ENCODE results near the gene EHD4.

Gene EHD4

DNA sequence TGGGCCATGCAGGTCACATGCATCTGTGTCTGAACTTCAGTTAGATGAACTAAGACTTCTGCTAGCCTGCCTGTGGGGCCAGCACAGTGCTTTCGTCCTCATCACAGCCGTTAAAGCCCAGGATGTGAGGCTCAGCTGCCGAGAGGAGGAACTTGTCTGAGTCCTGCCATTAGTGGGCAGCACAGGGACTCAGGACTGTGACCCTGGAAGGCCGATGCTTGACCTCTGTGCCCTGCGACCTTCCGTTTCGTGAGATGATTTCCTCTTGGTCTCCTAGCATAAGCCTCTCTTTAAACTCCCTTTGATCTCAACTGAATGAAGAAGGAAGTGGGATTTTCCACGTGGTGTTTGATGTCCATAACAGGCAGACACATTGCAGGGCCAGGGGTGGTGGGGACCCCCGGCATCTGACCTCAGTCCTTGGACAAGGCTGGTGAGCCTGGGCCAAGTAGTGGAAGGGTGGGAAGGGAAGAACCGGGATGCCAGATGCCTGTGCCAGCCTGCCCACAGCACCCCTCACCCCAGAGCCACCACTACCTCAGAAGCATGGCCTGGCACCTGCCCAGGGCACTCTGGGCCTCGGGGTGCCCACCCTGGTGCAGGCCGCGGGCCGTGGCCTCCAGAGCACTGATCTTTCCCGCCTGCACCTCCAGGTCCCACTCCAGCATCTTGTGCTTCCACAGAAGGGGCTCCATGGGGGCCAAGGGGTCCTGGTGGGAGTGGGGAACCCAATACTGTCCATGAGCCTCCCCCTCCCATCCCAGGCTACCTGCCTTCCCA lies 112.1 kb downstream of the EHD4 start:
- no peak for DNase-seq (ENCODE audit: low read depth in 2 of 2)

DNA sequence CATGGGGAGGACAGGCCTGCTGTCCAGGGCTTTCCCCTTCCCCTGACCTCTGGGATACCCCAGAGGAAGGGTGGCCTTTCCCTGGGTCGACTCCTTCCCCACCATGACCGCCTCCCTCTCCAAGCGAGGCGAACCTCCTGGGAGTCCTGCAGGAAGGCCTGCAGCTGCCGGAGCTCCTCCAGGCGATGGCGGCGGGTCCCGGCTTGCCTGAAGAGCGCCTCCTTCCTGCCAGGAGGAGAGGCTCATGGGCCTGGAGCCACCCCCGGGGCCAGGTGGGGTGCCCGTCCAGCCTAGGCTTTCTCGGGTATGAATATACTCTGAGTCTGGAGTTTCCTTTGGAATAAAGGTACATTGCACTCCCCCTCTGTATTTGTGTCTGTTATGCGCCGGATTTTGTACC lies 113.6 kb downstream of the EHD4 start:
- no peak for DNase-seq (ENCODE audit: low read depth in 2 of 2)

DNA sequence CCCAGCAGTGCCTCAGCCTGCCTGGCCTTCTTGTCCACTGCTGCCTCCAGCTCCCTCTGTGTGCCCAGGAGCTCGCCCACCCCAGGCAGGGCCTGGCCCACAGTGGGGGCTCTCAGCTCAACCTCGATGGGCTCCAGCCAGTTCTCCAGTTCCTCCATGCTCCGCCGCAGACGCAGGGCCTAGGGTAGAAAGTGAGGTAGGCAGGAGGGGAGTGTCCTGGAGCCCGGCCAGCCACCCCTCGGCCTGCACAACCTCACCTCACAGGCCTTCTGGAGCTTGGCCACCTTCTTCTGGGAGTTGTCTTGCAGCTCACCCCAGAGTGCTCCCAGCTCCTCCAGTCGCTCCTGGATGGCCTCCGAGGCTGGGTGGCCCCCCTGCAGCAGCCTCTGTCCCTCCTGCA lies 115.0 kb downstream of the EHD4 start:
- no peak for DNase-seq (ENCODE audit: low read depth in 2 of 2)

DNA sequence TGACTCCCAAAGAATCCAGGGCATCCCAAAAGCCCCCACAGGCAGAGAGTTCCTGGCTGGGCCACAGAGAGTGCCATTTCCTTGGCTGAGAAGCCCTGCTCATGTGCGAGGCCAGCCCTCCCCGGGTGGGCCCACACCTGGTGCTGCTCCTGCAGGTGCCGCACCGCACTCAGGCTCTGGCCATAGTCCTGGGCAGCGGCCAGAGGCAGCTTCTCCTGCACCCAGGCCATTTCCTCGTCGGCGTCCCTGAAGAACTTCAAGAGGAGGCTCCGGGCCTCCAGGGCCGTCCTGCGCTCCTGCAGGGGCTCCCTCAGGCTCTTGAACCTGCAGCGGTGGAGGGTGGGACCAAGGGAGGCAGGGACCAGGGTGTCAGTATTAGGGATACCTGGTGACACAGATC lies 115.6 kb downstream of the EHD4 start:
- no peak for DNase-seq (ENCODE audit: low read depth in 2 of 2)

DNA sequence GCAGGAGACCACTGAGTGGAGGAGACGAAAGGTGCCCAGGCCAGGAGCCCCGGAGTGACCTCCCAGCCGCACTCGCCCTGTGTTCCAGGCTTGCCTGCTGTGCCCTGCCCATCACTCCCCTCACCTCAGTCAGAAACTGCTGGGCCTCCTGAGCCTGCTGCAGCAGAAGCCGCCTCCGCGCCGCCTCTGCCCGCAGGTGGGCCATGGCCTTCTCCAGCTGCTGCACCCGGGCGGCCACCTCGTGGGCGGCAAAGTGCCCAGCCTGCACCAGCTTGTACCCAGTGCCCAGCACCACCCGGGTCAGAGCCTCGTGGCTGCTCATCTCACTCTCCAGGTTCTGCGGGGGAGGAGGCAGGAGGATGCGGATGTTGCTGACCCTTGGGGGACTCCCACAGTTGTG lies 116.1 kb downstream of the EHD4 start:
- no peak for DNase-seq (ENCODE audit: low read depth in 2 of 2)

DNA sequence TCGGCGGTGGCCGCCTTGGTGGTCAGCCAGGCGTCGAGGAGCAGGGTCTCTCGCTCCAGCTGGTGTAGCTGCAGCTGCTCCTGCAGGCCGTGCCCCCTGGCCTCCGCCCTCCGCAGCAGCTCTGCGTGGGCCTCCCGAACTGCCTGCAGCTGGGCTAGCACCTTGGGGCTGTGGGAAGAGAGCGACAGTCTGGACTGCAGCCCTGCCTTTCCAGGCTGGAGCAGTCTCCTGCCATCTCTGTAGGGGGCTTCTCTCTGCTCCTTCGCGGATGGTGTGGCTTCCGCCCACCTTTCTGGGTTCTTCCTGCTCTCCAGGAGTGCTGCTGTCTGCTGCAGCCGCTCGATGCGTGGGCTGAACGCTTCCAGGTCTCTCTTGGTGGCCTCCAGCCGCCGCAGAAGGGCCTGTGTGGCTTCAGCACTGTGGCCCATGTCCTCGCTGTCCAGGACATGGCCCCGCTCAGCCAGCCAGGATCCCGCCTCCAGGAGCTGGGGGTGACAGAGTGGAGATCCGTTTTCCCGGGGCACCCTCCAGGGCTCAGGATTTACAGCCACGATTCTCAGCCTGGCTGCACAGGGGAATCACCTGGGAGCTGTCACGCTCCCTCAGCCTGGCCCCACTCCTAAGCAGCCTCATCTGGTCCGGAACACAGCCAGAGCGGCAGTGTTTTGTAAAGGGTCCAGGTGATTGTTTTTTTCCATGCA lies 116.9 kb downstream of the EHD4 start:
- DNase-seq (ENCODE audit: low read depth in 2 of 2): no peak

DNA sequence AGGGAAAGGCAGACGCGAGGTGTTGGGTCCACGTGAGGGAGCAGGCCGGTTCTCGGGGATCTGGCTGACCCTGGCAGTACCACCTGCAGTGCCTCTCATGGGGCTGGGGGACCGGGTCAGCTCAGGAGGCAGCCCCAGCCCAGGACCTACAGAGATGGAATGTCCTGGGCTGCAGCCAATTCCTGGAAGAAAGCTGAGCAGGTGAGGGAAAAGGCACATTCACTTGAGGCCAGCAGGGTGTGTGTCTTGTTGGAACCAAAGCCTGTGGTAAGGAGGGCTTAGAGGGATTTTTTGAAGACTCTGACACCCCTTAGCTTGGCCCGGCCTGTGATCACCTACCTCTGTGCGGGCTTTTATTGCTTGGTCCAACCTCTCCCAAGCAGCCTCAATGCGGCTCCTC lies 117.9 kb downstream of the EHD4 start:
- DNase-seq (ENCODE audit: low read depth in 2 of 2): no peak

DNA sequence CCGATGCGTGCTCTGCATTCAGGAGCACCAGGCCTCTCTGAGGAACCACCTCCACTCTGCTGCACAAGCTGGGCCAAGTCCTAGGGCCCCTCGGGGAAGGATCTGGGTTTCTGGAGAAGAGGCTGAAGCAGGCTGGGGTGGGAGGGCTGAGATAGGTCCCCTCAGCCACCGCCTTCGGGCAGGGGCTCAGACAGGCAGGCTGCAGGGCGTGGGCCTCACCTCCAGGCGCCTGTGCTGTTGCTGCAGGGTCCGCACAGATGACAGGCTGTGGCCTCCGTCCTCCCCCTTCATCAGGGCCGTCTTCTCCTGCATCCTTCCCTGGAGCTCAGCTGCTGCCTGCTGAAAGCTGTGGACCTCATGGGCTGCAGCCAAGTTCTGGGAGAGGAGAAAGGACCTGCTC lies 118.5 kb downstream of the EHD4 start:
- DNase-seq (ENCODE audit: low read depth in 2 of 2): no peak

DNA sequence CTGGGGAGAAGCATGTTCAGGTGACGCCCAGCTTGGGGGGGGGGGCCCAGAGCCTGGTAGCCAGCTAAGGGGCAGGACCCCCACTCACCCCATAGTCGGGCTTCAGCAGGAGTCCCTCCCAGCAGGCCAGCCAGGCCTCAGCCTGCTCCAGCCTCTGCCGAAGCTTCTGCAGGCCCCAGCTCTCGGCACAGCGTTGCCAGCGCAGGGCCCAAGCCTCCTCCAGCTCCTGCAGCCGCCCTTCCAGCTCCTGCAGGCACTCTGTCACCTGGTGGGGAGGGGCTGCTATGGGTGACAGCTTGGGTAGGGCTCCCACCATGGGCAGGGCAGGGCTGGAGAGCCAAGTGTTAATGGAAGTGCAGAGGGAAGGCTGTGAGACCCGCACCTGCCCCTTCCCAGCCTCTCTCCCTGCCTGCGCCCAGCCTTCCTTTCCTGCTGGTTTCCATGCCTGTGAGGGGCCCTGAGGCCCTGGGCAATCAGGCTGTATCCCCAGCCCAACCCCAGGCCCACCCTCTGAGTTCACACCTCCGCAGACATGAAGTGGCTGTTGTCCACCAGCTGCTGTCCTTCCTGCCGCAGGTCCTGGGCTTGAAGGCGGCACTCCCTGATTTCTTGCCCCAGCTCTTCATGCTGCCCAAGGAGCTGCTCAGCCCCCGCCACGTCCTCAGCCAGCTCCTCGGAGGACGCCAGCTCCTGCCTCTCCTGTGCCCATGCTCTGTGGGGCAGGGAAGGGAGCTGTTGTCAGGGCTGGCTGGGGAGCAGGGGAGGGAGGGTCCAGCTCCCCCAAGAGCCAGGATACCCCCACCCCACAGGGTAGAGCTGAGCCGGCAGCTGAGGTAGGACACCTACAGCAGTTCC lies 119.4 kb downstream of the EHD4 start:
- DNase-seq (ENCODE audit: low read depth in 2 of 2): no peak

DNA sequence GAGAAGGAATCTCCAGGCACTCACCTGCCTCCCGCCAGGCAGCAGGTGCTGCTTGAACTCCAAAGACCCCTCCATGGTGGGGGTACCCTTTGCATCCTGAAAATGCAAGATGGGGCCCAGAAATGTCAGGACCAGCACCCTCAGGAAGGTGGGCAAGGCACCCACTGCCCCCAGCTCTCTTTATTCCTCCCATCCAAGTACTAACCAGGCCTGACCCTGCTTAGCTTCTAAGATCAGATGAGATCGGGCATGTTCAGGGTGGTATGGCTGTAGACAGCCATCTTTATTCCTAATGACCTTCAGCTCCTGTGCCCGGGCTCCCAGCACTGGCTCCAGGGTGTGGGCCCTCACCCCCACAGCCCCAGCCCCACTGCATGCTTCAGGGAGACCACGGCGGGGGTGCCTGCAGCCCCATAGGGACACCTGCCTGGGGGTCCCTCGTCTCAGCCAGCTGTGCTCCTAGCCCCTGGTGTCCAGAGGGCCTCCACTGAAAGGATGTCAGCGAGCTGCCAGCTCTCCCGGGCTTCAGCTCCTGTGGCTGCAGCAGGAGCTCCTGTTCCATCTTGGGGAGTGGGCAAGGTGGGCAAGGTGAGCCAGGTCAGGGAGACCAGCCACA lies 120.5 kb downstream of the EHD4 start:
- DNase-seq (ENCODE audit: low read depth in 2 of 2): no peak

DNA sequence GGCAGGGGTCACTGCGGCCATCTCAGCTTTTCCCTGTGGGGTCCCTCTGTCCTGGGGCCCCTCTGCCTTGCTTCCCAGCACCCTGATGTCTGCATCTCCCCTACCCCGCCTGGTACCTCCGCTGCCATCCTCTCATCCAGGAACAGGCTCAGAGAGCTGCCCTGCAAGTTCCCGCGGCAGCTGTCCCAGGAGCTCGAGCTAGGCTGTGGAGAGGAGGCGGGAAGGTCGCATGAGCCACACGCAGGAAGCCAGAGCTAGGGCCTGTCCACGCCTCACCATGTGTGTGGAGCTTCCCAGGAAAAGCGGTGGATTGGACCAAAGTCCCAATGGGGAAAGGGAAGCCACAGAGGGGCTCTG lies 121.2 kb downstream of the EHD4 start:
- no peak for DNase-seq (ENCODE audit: low read depth in 2 of 2)

DNA sequence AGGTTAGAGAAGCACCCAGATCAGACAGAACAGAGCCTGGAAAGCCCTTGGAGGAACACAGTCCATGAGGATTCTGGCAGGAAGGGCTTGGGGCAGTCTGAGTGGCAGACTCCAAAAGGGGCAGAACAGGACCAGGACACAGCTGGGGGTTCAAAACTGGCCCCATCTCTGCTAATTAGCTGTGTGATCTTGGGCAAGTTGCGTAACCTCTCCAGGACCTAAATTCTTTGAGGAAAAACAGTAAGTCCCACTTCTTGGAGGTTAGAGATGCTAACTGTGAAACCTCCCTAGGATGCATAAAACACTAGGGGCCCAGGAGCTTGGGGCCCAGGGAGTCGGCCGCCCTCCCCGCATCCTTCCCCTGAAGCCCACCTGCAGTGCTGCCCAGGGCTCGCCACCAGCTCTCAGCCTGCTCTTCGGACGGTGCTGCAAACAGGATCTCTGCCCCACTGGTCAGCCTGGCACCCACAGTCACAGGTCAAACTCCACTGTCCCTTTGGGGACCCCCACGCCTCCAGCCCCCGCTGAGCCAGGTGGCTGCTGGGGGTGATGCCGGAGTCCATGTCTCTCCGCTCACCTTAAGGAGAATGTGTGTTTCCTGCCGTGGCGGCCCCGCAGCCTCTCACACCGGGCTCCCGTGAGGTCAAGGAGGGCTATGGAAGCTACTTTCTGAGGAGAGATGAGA lies 121.7 kb downstream of the EHD4 start:
- no peak for DNase-seq (ENCODE audit: low read depth in 2 of 2)

DNA sequence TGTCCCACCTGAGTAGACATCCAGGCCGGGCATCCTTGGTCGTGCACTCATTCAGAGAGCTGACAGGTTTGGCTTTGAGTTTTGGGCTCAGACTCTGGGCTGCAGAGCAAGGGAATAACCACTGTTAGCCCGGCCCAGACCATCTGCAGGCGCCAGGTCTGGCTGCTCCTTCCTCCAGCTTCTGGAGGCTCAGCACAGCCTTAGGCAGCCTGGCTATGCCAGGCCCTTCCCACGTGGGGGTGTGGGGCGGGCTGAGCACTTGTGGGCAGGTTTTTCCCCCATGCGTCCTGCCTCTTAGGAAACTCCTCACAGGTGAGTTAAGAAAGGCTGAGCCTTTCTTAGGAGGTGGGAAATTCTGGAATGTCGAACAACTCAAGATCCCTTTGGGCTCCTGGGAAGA lies 122.5 kb downstream of the EHD4 start:
- DNase-seq (ENCODE audit: low read depth in 2 of 2): no peak

DNA sequence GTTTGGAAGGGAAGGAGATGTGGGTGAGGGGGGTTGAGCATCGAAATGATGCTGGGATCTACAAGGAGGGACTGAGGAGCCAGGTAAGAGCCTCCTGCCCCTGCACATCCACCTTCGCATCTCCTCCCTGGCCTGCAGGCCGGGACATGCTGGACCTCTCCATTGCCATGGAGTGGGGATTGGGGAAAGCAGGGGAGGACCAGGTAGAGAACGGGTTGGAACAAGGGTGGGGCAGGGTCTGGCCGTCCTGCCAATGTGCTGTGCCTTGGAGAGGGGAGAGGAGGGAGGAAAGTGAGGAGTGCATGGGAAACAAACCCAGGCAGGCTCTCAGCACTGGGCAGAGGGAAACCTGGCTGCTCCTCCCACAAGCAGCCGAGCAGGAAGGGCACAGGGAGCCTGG lies 123.2 kb downstream of the EHD4 start:
- no peak for DNase-seq (ENCODE audit: low read depth in 2 of 2)

DNA sequence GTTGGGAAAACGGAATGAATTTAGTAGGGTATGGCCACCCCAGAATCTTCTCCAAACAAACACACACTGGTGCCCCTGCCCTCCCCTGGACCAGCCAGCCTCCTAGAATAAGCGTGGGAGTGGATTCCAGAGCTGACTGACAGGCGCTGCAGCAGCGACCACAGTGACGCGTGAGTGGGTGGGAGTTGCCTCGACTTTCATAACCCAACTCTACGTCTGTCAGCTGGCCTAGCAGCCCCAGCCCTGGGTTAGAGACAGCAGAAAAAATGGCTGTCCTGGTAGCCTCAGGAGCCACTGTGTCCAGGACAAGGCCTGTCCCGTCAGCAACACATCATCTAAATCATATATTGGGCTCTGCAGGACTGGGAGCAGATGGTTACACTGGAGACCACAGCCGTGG lies 123.7 kb downstream of the EHD4 start:
- DNase-seq (ENCODE audit: low read depth in 2 of 2): no peak

DNA sequence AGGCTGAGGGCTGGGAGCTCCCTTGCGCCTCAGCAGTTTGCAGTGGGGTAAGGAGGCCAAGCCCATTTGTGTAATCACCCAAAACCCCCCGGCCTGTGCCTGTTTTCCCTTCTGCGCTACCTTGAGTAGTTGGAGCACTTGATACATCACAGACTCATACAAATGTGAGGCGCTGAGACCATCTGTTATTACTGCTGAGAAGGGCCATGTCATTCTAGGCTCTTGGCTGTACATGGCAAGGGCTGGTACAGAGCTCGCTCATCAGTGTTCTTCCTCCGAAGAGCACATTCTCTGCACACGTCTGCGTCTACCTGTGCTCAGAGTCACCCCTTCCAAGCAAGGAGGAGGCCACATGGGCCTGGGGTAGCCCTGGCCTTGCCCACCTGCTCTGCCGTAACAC lies 124.4 kb downstream of the EHD4 start:
- DNase-seq (ENCODE audit: low read depth in 2 of 2): no peak

DNA sequence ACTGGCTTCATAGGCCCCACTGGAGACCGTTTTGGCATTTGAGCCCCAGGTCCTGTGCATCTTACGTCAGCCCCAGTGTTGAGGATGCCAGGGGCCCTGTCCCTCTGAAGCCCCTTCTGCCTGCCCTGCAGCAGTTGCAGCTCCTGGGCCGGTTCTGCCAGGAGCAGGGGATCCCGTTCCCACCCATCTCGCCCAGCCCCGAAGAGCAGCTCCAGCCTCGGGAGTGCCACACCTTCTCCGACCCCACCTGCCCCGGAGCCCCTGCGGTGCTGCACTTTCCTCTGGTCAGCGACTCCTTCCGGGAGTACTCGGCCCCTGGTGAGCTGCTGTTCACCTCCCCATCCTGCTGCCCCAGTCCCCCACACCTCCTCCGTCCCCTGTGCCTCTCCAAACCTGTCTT lies 125.2 kb downstream of the EHD4 start:
- DNase-seq (ENCODE audit: low read depth in 2 of 2): no peak

Data from stimulated activated CD4-positive, alpha-beta T cell treated with anti-CD3 and anti-CD28 coated beads, Interleukin-1b, Interleukin-23, amount 100 ng/mL, for 1 hour (primary cell).